Trophoblast cell (in vitro differentiated cells and primary cell): ENCODE data around the gene TMEM132C.

ENCODE experiments used
- DNase-seq, 2 donors: peaks; one replicate each; pipeline ENCODE4 v3.0.0-alpha.2; 2016
- H2AFZ ChIP-seq: 2 replicates; pipeline ENCODE4 v1.6.1; 2013; ENCODE audit warnings: low read length, moderate library complexity, mild to moderate bottlenecking; ENCODE audit not compliant: insufficient read depth, poor library complexity
- H2AK5ac ChIP-seq: 2 replicates; pipeline ENCODE4 v1.6.1; 2013; ENCODE audit warnings: mild to moderate bottlenecking, low read length
- H2BK120ac ChIP-seq: 2 replicates; pipeline ENCODE4 v1.6.1; 2013; ENCODE audit warnings: low read length, mild to moderate bottlenecking, moderate library complexity; ENCODE audit not compliant: insufficient read depth, poor library complexity
- H2BK12ac ChIP-seq: 2 replicates; pipeline ENCODE4 v1.6.1; 2013; ENCODE audit warnings: mild to moderate bottlenecking, low read length, moderate library complexity
- H2BK5ac ChIP-seq: 2 replicates; pipeline ENCODE4 v1.6.1; 2013; ENCODE audit warnings: low read length, low read depth, moderate library complexity, mild to moderate bottlenecking; ENCODE audit not compliant: poor library complexity
- H3K14ac ChIP-seq: 2 replicates; pipeline ENCODE4 v1.6.1; 2013; ENCODE audit warnings: mild to moderate bottlenecking, low read length
- H3K18ac ChIP-seq: 2 replicates; pipeline ENCODE4 v1.6.1; 2013; ENCODE audit warnings: mild to moderate bottlenecking, low read length
- H3K23ac ChIP-seq: 2 replicates; pipeline ENCODE4 v1.6.1; 2013; ENCODE audit warnings: low read length
- H3K27ac ChIP-seq: 2 replicates; pipeline ENCODE4 v1.5.1; 2013; ENCODE audit warnings: low read depth, mild to moderate bottlenecking, inconsistent platforms, low read length, moderate library complexity
- H3K27me3 ChIP-seq: 2 replicates; pipeline ENCODE4 v1.6.1; 2013; ENCODE audit warnings: inconsistent platforms, mild to moderate bottlenecking, low read length, moderate library complexity; ENCODE audit not compliant: insufficient read depth
- H3K36me3 ChIP-seq, 2 experiments: 1 replicate in 1 of 2; 2 replicates in 1 of 2; pipeline ENCODE4 v1.6.1; 2013; ENCODE audit warnings: low read length in 2 of 2, mild to moderate bottlenecking in 2 of 2, moderate library complexity in 1 of 2; ENCODE audit not compliant: insufficient read depth in 2 of 2, control insufficient read depth in 1 of 2
- H3K4ac ChIP-seq: 2 replicates; pipeline ENCODE4 v1.6.1; 2013; ENCODE audit warnings: low read depth, mild to moderate bottlenecking, low read length, moderate library complexity
- H3K4me1 ChIP-seq, 2 experiments: 1 replicate in 1 of 2; 2 replicates in 1 of 2; pipeline ENCODE4 v1.6.1; 2013; ENCODE audit warnings: low read length in 2 of 2, mild to moderate bottlenecking in 2 of 2, moderate library complexity in 1 of 2; ENCODE audit not compliant: insufficient read depth in 2 of 2, control insufficient read depth in 1 of 2
- H3K4me2 ChIP-seq: 2 replicates; pipeline ENCODE4 v1.6.1; 2013; ENCODE audit warnings: inconsistent platforms, mild to moderate bottlenecking, low read length, moderate library complexity
- H3K4me3 ChIP-seq: 2 replicates; pipeline ENCODE4 v1.5.1; 2013; ENCODE audit warnings: mild to moderate bottlenecking, low read depth, low read length, inconsistent platforms
- H3K79me1 ChIP-seq: one replicate; pipeline ENCODE4 v1.6.1; 2013; ENCODE audit warnings: low read length
- H3K79me2 ChIP-seq: 2 replicates; pipeline ENCODE4 v1.6.1; 2013; ENCODE audit warnings: low read length, mild to moderate bottlenecking; ENCODE audit not compliant: control insufficient read depth, insufficient read depth, poor library complexity
- H3K9ac ChIP-seq: 2 replicates; pipeline ENCODE4 v1.6.1; 2013; ENCODE audit warnings: mild to moderate bottlenecking, low read length
- H3K9me3 ChIP-seq: 2 replicates; pipeline ENCODE4 v1.6.1; 2013; ENCODE audit warnings: low read depth, mild to moderate bottlenecking, control low read depth, inconsistent platforms, low read length; ENCODE audit not compliant: insufficient read depth
- H4K12ac ChIP-seq: 2 replicates; pipeline ENCODE4 v1.6.1; 2013; ENCODE audit warnings: low read depth, mild to moderate bottlenecking, low read length, moderate library complexity
- H4K8ac ChIP-seq: 2 replicates; pipeline ENCODE4 v1.6.1; 2013; ENCODE audit warnings: low read depth, mild to moderate bottlenecking, low read length, moderate library complexity
- H4K91ac ChIP-seq: one replicate; pipeline ENCODE4 v1.6.1; 2013; ENCODE audit warnings: low read depth, mild to moderate bottlenecking, low read length, moderate library complexity
- WGBS: extraction: QIAGEN DNeasy Blood & Tissue Kit; methylation state at CpG from one replicate; pipeline ENCODE4 v1.1.7; 2013; ENCODE audit warnings: missing lambda C conversion rate; ENCODE audit not compliant: insufficient read length, insufficient coverage; ENCODE audit errors: extremely low coverage; 5-methylcytosine and 5-hydroxymethylcytosine counted together

Gene TMEM132C

GRCh38 chr12:128548949-128549348 is 282.0 kb downstream of the TMEM132C start:
- H3K36me3 ChIP-seq = no peaks in the 10 kb centered on the region
- H3K4me3 ChIP-seq = peak overlapping the region; percentile 39
- H3K79me2 ChIP-seq = no peaks in the 10 kb centered on the region
- H3K14ac ChIP-seq = no peak overlapping the region
- H3K9ac ChIP-seq = no peak overlapping the region
- no peak overlapping the region for H2AK5ac ChIP-seq
- no peaks in the 10 kb centered on the region for H3K9me3 ChIP-seq
- no peak overlapping the region for H4K91ac ChIP-seq
- H2BK5ac ChIP-seq = no peak overlapping the region
- H4K12ac ChIP-seq = no peak overlapping the region
- H3K18ac ChIP-seq = no peak overlapping the region
- H3K79me1 ChIP-seq = no peaks in the 10 kb centered on the region
- no peak for DNase-seq
- no peak overlapping the region for H2BK12ac ChIP-seq
- no peaks in the 10 kb centered on the region for H3K27me3 ChIP-seq
- no peak overlapping the region for H2BK120ac ChIP-seq
- H3K27ac ChIP-seq = no peak overlapping the region
- no CpG with 5 or more reads among the region's 3 CpGs for WGBS
- no peak overlapping the region for H3K4ac ChIP-seq
- H4K8ac ChIP-seq = no peak overlapping the region
- H3K4me1 ChIP-seq = no peaks in the 10 kb centered on the region
- no peak overlapping the region for H2AFZ ChIP-seq
- H3K4me2 ChIP-seq = no peak overlapping the region
- H3K23ac ChIP-seq = no peak overlapping the region

GRCh38 chr12:128549601-128550218 is 282.7 kb downstream of the TMEM132C start:
- Histone ChIP-seq H3K4me1 (no peaks in the 10 kb centered on the region), H3K36me3 (no peaks in the 10 kb centered on the region), H3K4ac (no peak overlapping the region), H3K18ac (no peak overlapping the region), H2AK5ac (no peak overlapping the region), H3K27ac (no peak overlapping the region), H3K14ac (no peak overlapping the region), H4K91ac (no peak overlapping the region), H2BK12ac (no peak overlapping the region), H3K27me3 (no peaks in the 10 kb centered on the region), H4K12ac (no peak overlapping the region), H2BK120ac (no peak overlapping the region), H3K9me3 (no peaks in the 10 kb centered on the region), H3K79me1 (no peaks in the 10 kb centered on the region), H4K8ac (no peak overlapping the region), H3K79me2 (no peaks in the 10 kb centered on the region), H2AFZ (no peak overlapping the region), H2BK5ac (no peak overlapping the region), H3K9ac (no peak overlapping the region), H3K4me3 (no peak overlapping the region), H3K4me2 (no peak overlapping the region), H3K23ac (no peak overlapping the region)
- no peak for DNase-seq
- no CpG with 5 or more reads among the region's 13 CpGs for WGBS

DNA sequence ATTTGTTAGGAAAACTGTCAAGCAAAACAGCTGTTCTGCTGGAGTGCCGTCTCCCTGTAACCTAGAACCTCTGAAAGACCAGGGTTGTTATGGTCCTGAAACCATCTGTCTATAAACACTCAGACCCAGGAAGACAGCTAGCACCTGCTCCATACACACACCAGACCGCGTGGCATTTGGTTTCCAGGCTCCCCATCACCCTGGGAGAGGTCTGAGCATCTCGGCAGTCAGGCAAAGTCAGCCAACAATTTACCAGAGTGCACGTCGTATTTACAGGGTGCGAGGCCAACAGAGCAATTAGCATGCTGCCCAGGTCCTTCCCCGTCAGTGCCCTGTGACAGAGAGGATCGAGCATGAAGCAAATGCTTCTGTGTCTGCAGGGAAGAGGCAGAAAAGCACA is 284.3 kb downstream of the TMEM132C start:
- Histone ChIP-seq H3K4me1 (no peaks in the 10 kb centered on the region), H2BK12ac (no peak overlapping the region), H3K4ac (no peak overlapping the region), H3K9me3 (no peaks in the 10 kb centered on the region), H3K4me2 (no peak overlapping the region), H2AFZ (no peak overlapping the region), H4K8ac (no peak overlapping the region), H3K79me1 (no peaks in the 10 kb centered on the region), H3K27me3 (no peaks in the 10 kb centered on the region), H3K79me2 (no peaks in the 10 kb centered on the region), H3K4me3 (no peak overlapping the region), H4K91ac (no peak overlapping the region), H3K36me3 (no peaks in the 10 kb centered on the region), H2AK5ac (no peak overlapping the region), H3K27ac (no peak overlapping the region), H3K18ac (no peak overlapping the region), H4K12ac (no peak overlapping the region), H3K14ac (no peak overlapping the region), H2BK5ac (no peak overlapping the region), H3K23ac (no peak overlapping the region), H2BK120ac (no peak overlapping the region), H3K9ac (no peak overlapping the region)
- no peak for DNase-seq
- WGBS = no CpG with 5 or more reads among the region's 9 CpGs

DNA sequence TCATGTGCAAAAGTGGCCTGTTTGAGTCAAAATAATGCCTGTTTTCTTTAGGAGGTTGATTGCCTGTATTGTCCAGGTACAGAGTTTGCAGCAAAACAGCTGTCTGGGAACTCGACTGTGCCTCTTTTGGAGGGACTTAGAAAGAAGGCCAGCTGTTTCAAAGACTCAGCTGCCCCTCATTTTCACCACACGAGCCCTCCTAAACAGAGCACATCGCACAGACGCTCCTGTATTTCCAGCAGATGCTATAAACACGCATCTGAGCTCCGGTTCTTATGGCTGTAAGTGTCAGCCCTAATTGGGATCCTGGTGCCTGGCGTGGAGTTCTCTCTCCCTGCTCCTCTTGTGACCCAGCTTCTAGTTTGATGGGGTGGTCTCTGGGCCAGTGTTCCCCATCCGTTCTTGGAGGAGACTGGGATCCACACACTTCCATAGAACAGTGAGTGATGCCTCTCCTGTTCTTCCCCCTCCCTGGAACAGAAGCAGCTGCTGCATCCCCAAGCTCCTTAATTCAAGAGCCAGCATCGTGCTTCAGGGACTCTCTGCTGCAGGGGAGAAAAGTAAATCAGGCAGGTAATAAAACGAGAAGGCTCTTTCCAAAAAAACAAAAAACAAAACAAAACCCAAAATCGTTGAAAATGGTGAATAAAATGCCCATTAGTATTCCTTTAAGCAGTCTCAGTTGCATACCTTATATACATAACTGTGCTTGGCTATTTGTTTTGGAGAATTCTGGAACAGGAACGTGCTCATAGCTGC is 287.8 kb downstream of the TMEM132C start:
- Histone ChIP-seq H2BK5ac (no peak overlapping the region), H3K4me2 (no peak overlapping the region), H2AFZ (no peak overlapping the region), H4K91ac (no peak overlapping the region), H3K9ac (no peak overlapping the region), H3K79me1 (no peaks in the 10 kb centered on the region), H3K14ac (no peak overlapping the region), H3K27me3 (no peaks in the 10 kb centered on the region), H3K4me3 (no peak overlapping the region), H2AK5ac (no peak overlapping the region), H3K23ac (no peak overlapping the region), H3K27ac (no peak overlapping the region), H3K9me3 (no peaks in the 10 kb centered on the region), H3K4ac (no peak overlapping the region), H2BK120ac (no peak overlapping the region), H2BK12ac (no peak overlapping the region), H4K8ac (no peak overlapping the region), H3K4me1 (no peaks in the 10 kb centered on the region), H3K79me2 (no peaks in the 10 kb centered on the region), H3K18ac (no peak overlapping the region), H3K36me3 (no peaks in the 10 kb centered on the region), H4K12ac (no peak overlapping the region)
- DNase-seq = no peak
- no CpG with 5 or more reads among the region's 12 CpGs for WGBS
